NCI-H2227 (cell line): Measurements from ENCODE around the gene NTSR2.

Source experiments
- DNase-seq: peaks from one replicate; lab custom pipeline; 2025; ENCODE audit not compliant: unreplicated experiment; lab: John Stamatoyannopoulos, UW

NTSR2 gene

DNA sequence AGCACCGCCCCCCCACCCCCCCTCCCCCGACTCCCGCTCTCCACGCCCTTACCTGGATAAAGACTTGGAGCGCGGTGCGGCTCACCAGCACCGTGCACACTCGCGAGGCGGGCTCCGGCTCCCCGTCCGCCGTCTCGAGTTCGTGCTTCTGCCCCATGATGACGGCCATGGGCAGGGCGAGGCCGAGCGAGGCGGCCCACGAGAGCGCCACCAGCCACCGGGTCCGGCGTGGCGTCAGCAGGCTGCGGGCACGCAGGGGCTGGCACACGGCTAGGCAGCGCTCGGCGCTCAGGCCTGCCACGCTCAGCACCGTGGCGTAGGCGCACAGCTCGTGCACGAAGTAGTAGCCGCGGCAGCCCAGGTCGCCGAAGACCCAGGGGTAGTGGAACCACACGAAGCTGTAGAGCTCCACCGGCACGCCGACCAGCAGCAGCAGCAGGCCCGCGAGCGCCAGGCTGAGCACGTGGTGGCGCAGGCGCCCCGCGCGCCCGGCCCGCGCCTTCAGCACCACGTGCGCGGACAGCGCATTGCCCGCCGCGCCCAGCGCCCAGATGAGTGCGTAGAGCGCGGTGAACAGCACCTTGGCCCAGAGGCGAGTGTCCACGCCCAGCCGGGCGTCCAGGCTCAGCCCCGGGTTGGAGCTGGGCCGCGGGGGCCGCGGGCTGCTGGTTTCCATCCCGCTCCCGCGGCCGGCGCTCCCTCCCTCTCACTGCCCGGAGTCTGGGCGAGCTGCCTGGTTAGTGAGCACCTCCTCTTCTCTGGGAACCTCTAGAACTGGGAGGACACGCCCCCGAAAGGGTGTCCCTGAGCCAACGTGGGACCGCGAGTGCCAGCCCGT lies at the start of gene NTSR2:
NTSR2 (minus strand) TSS at position 742 of the 838 bp plus-strand sequence; CDS start at position 676, 66 bp downstream.
- DNase-seq = no peak

- DNase-seq = peak; percentile 39
Measured at GRCh38 chr2:11719230-11719977, 49.4 kb upstream of the NTSR2 start.

- no peak for DNase-seq
Measured at GRCh38 chr2:11718606-11719005, 48.6 kb upstream of the NTSR2 start.

- no peak for DNase-seq
Measured at GRCh38 chr2:11717623-11718022, 47.6 kb upstream of the NTSR2 start.

- DNase-seq = no peak
Measured at GRCh38 chr2:11716689-11717321, 46.8 kb upstream of the NTSR2 start.

DNA sequence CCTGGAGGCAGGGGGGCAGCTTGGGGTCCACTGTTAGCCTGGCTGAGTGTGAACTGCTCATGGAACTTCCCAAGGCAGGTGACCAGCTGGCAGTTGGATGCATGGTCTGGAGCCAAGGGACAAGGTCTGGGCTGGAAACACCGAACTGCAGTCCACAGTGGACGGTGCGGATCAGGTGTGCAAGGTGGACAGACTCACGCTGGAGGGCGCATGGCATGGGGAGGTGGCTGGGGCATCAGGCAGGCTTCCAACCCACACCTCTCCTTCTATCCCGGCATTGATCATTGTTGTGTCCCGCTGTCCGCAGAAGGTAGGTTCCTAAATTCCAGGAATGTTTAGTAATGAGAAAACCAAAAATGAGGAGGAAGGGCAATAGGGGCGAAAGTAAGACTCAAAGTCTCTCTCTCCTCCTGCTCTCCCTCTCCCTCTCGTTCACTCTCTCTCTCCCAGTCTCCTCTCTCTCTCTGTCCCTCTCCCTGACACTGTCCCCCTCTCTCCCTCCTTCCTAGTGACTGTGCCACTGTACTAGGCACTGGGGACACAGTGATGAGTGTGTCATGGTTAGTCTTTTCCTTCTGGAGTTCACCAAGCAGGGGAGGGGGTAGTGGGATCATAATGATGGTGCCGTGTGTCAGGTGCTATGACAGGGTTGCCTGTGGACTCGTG lies 46.1 kb upstream of the NTSR2 start:
- no peak for DNase-seq

GRCh38 chr2:11713815-11714214 lies 43.8 kb upstream of the NTSR2 start:
- no peak for DNase-seq

GRCh38 chr2:11712866-11713265 lies 42.9 kb upstream of the NTSR2 start:
- DNase-seq = no peak

DNA sequence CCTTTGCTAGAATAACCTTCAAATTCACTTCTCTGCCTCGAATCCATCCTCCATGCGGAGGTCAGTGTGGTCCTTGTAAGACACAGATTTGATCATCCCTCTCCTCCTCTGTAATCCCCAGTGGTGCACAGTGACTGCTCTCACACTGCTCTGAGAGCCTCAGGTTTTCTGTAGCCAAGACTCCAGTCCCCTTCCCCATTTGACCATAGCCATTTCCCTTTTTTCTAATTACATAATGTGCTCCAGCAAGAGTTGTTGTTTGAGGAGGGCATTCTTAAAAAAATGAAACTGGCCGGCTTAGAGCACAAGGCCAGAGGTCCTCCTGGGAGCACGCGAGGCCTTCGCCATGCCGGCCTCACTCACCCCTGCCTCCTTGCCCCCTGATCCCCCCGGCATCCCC lies 41.8 kb upstream of the NTSR2 start:
- DNase-seq = no peak

DNA sequence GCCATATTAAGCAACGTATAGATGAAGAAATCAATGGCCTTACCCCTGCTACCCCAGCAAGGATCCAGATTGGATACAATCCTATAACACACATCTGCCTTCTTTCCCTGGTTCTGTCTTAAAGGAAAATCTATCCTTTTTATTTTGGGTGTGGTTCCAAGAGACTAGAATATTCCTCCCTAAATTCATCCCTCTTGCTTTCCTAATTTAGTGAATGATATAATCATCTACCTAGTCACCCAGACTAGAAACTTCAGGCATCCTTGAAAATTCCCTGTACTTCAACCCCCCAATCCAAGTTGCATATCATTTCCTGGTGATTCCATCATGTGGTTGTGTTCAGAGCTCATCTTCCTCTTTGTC lies 41.3 kb upstream of the NTSR2 start:
- no peak for DNase-seq

DNA sequence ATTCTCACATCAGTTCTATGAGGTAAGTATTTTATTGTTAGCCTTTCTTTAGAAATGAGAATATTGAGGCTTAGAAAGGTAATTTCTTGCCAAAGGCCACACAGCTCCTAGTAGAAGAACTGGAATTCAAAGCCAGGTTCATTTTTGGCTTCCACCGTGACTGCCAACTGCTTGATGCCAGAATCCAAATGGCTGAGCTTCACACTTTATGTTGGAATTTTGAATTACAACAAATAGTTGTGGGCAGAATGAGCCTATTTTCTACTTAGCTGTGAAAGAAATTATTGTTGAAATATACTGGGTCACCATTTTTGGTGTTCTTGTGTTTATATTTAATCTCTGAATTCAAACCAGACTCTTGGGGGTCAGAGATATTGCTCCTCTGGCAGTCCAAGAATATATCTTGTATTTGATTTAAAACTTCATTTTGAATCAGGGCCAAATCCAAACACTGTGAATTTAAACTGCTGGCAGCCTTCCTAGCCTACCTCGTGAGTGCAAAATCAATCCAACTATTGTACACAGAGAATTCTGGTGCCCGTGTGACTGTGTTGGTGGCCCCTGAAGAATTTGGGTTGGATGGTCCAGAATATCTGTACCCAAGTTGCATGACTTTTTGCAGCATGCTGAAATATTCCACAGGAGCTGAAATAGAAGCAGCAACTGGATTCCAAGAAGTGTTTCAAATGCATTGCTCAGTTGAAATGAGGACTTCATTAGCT lies 40.8 kb upstream of the NTSR2 start:
- DNase-seq = no peak

DNA sequence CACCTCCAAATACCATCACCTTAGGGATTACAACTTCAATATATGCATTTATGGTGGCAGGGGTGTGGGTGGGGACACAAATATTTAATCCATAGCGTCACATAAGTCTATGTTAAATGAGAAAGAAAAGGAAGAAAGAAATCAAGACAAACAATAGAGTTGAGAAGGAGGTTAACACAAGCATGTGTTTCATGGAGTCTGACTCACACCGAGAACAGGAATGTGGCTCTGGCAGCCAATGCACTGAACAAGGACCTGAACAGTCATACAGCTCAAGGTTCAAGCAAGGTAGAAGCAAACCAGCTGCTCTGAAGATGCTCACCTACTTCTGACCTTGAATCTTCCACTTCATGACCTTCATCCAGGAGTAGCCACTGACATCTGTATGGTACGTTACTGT lies 40.2 kb upstream of the NTSR2 start:
- DNase-seq = no peak

- no peak for DNase-seq
Measured at GRCh38 chr2:11709293-11709692, 39.3 kb upstream of the NTSR2 start.

- DNase-seq = no peak
Measured at GRCh38 chr2:11708106-11708505, 38.1 kb upstream of the NTSR2 start.

- no peak for DNase-seq
Measured at GRCh38 chr2:11705711-11706110, 35.7 kb upstream of the NTSR2 start.

GRCh38 chr2:11705063-11705462 lies 35.1 kb upstream of the NTSR2 start:
- DNase-seq = no peak

GRCh38 chr2:11703700-11704099 lies 33.7 kb upstream of the NTSR2 start:
- no peak for DNase-seq

DNA sequence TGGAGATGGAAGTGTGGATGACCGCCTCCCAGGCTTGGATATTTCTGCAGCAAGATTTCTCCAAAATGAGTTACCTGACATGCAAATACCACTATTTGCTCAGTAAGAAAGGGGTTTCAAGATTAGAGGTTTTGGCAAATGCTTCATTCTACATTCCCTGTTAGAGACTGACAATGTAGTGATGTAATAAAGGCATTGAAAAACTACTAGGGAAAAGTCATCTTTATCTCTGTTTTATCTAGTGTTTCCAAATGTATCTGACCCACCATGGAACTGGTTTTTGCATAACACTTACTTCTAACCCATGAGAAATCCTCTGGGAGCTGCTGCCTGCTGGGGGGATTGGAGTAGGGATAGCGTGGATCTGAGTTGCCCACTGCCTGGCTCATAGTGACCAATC lies 33.0 kb upstream of the NTSR2 start:
- DNase-seq = no peak

DNA sequence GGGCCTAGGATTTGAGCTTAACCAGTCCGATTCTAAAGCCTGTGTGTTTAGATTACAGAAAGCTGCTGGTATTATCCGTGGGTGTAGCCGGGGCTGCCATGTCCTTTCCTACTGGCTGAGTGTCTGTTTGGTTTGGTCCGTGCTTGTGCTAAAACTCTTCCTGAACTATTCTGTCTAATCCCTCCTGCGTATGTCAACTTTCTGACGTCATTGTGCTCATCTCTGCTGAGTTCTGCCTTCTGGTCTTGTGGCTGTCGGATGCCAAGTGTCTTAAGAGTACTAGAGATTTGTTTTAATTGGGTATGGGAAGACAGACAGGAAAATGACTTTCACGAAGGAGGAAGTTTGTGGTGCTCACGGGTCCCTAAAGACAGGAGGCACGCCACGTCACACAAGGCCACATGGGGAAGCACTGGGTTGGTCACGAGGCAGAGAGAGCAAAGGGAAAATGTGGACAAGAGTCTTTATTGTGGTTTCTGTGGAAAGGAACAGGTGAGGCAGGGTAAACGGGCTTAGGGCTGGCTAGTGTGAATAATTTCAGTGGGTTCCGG lies 31.8 kb upstream of the NTSR2 start:
- no peak for DNase-seq

DNA sequence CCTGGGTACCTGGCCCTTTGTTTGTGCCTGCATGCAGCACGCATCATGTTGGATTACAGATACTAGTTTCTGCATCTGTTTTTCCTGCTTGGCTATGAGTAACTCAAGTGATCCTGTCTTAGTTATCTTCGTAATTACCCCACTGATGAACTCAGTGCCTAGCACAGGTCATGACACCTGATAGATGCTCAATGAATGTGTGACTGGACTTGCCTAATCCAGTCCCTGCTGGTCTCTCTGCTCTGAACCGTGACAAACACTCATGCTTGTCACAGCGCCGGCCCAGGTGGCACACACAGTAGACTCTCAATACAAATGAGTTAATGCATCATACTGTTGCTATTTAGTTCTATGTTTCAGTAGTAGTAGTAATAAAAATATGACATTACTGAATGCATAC lies 31.2 kb upstream of the NTSR2 start:
- no peak for DNase-seq
